NCI-H128 (cell line): ENCODE data around the gene SATB2.

ENCODE experiments used
- DNase-seq: peaks from one replicate; lab custom pipeline; 2025; ENCODE audit not compliant: unreplicated experiment; lab: John Stamatoyannopoulos, UW

Gene SATB2

GRCh38 chr2:199466692-199467065 lies 8.9 kb upstream of the SATB2 start:
- no peak for DNase-seq

GRCh38 chr2:199465988-199466691 lies 8.4 kb upstream of the SATB2 start:
- DNase-seq: no peak

GRCh38 chr2:199465390-199465789 lies 7.7 kb upstream of the SATB2 start:
- no peak for DNase-seq

GRCh38 chr2:199464606-199465352 lies 7.0 kb upstream of the SATB2 start:
- no peak for DNase-seq

- DNase-seq: no peak
These were observed 6.2 kb upstream of the SATB2 start for GRCh38 chr2:199463708-199464605.

- DNase-seq: no peak
These were observed 5.4 kb upstream of the SATB2 start for GRCh38 chr2:199462956-199463692.

GRCh38 chr2:199462347-199462955 lies 4.7 kb upstream of the SATB2 start:
- no peak for DNase-seq

GRCh38 chr2:199461711-199462346 lies 4.1 kb upstream of the SATB2 start:
- DNase-seq: no peak

- no peak for DNase-seq
These were observed 3.3 kb upstream of the SATB2 start for GRCh38 chr2:199460846-199461710.

- DNase-seq: no peak
These were observed 2.4 kb upstream of the SATB2 start for GRCh38 chr2:199460101-199460671.

- DNase-seq: peak; percentile 53
These were observed 1.8 kb upstream of the SATB2 start for GRCh38 chr2:199459286-199460100.

GRCh38 chr2:199458806-199459285 lies 1.1 kb upstream of the SATB2 start:
- DNase-seq: no peak

- DNase-seq: no peak
These were observed 468 bp upstream of the SATB2 start for GRCh38 chr2:199458009-199458805.

GRCh38 chr2:199456383-199457146 lies 1.2 kb downstream of the SATB2 start:
- DNase-seq: no peak

GRCh38 chr2:199455545-199456382 lies 2.0 kb downstream of the SATB2 start:
- peak; percentile 54 for DNase-seq
